Fibroblast of lung (primary cell): ENCODE results near the gene CFAP45. TPM values are rescaled to one million over a fixed set of nuclear protein-coding genes. Genes with fewer than 3 reads are reported as not detected.

Experiments used
- DNase-seq, 2 donors: peaks; one replicate each; pipeline versions ENCODE4 v3.0.0 to v3.0.0-alpha.2; 2010; ENCODE audit warnings: low read depth in 2 of 2
- H2AFZ ChIP-seq: 2 replicates; pipeline ENCODE4 v1.5.1; 2012; ENCODE audit warnings: low read length, control low read depth, inconsistent platforms
- H3K27ac ChIP-seq: 2 replicates; pipeline ENCODE4 v1.5.1; 2011; ENCODE audit warnings: low read length, control low read depth; ENCODE audit not compliant: insufficient read depth
- H3K27me3 ChIP-seq: 2 replicates; pipeline ENCODE4 v1.5.1; 2011; ENCODE audit warnings: mild to moderate bottlenecking, low read length; ENCODE audit not compliant: control insufficient read depth, insufficient read depth
- H3K36me3 ChIP-seq: 2 replicates; pipeline ENCODE4 v1.5.1; 2011; ENCODE audit warnings: low read length; ENCODE audit not compliant: control insufficient read depth, insufficient read depth
- H3K4me1 ChIP-seq: 2 replicates; pipeline ENCODE4 v1.5.1; 2011; ENCODE audit warnings: low read length; ENCODE audit not compliant: control insufficient read depth, insufficient read depth; ENCODE audit errors: extremely low read depth
- H3K4me2 ChIP-seq: 2 replicates; pipeline ENCODE4 v1.5.1; 2011; ENCODE audit warnings: low read length, control low read depth; ENCODE audit not compliant: insufficient read depth; ENCODE audit errors: extremely low read depth
- H3K4me3 ChIP-seq, 4 experiments: fragments of 200-600 bp in 1 of 4; sonication (generic) in 1 of 4; replicated peaks in 1 of 4; 2 replicates each; pipeline ENCODE4 v1.5.1; 2011 to 2016; ENCODE audit warnings: low read length in 4 of 4, low read depth in 3 of 4, mild to moderate bottlenecking in 3 of 4, control low read depth in 2 of 4, inconsistent platforms in 1 of 4, mixed read lengths in 1 of 4; ENCODE audit not compliant: insufficient read depth in 1 of 4; ENCODE audit errors: control extremely low read depth in 1 of 4
- H3K79me2 ChIP-seq: 2 replicates; pipeline ENCODE4 v1.5.1; 2012; ENCODE audit warnings: mild to moderate bottlenecking, low read length, inconsistent platforms; ENCODE audit not compliant: control insufficient read depth, insufficient read depth
- H3K9ac ChIP-seq: 2 replicates; pipeline ENCODE4 v1.5.1; 2011; ENCODE audit warnings: mild to moderate bottlenecking, low read length, control low read depth; ENCODE audit not compliant: insufficient read depth
- H3K9me3 ChIP-seq: 2 replicates; pipeline ENCODE4 v1.5.1; 2012; ENCODE audit warnings: low read depth, low read length; ENCODE audit not compliant: control insufficient read depth, insufficient read depth
- H4K20me1 ChIP-seq: 2 replicates; pipeline ENCODE4 v1.5.1; 2011; ENCODE audit warnings: low read length; ENCODE audit not compliant: control insufficient read depth, insufficient read depth; ENCODE audit errors: extremely low read depth
- CTCF ChIP-seq, 2 donors: IDR thresholded peaks in 1 of 2; conservative IDR thresholded peaks in 1 of 2; 1 replicate in 1 of 2; 2 replicates in 1 of 2; pipeline ENCODE4 v1.5.1; 2011 to 2012; ENCODE audit warnings: low read length in 2 of 2, control low read depth in 1 of 2, inconsistent platforms in 1 of 2, low read depth in 1 of 2, mild to moderate bottlenecking in 1 of 2
- EZH2 ChIP-seq: IDR thresholded peaks from 2 replicates; pipeline ENCODE4 v1.5.1; 2012; ENCODE audit warnings: low read length, control low read depth, mild to moderate bottlenecking; ENCODE audit errors: missing control alignments
- polyA plus RNA-seq, 2 donors: library from polyadenylated mRNA; depleted of rRNA in 1 of 2; stranded (reverse) in 1 of 2; unstranded in 1 of 2; fragments of >200 nt; gene quantifications; 2 replicates each; pipeline ENCODE4 v1.2.1, GENCODE V29; 2011 to 2012; ENCODE audit warnings: missing spikeins in 1 of 2
- total RNA-seq: library from RNA; depleted of rRNA; stranded (reverse); fragments of >200 nt; gene quantifications from 2 replicates; pipeline ENCODE4 v1.2.1, GENCODE V29; 2014

Gene CFAP45
- total and polyA plus RNA-seq, 2 donors (not counting 1 experiment from before 2014, with no cell fraction given), result 1.2 to 1.5 TPM

- Histone ChIP-seq H2AFZ (no peak overlapping the region), H3K36me3 (no peaks in the 10 kb centered on the region), H3K9me3 (no peaks in the 10 kb centered on the region), H3K4me3 (no peak overlapping the region), H3K27me3 (peaks cover 11% of the 10 kb centered on the region), H3K4me1 (no peaks in the 10 kb centered on the region), H3K9ac (no peak overlapping the region), H3K79me2 (no peaks in the 10 kb centered on the region), H3K4me2 (no peak overlapping the region), H4K20me1 (no peaks in the 10 kb centered on the region), H3K27ac (no peak overlapping the region)
- no peak for TF ChIP-seq EZH2
- no peak for TF ChIP-seq CTCF (conservative IDR thresholded peaks at IDR 0.05 in 1 of 2, IDR thresholded peaks at IDR 0.05 in 1 of 2; ENCODE audit: low read depth in 1 of 2, low read length in 2 of 2)
- no peak for DNase-seq
Observed at GRCh38 chr1:159931101-159931794, 31.3 kb upstream of the CFAP45 start.

- Histone ChIP-seq H3K4me2 (no peak overlapping the region), H2AFZ (no peak overlapping the region), H3K9ac (no peak overlapping the region), H3K27ac (no peak overlapping the region), H3K4me3 (no peak overlapping the region), H3K4me1 (peaks cover 3% of the 10 kb centered on the region), H3K9me3 (no peaks in the 10 kb centered on the region), H3K79me2 (no peaks in the 10 kb centered on the region), H3K36me3 (no peaks in the 10 kb centered on the region), H4K20me1 (no peaks in the 10 kb centered on the region), H3K27me3 (peaks cover 6% of the 10 kb centered on the region)
- no peak for TF ChIP-seq CTCF (conservative IDR thresholded peaks at IDR 0.05 in 1 of 2, IDR thresholded peaks at IDR 0.05 in 1 of 2; ENCODE audit: low read depth in 1 of 2, low read length in 2 of 2)
- TF ChIP-seq EZH2, result no peak
- no peak for DNase-seq
Observed at GRCh38 chr1:159930634-159931033, 30.7 kb upstream of the CFAP45 start.

- Histone ChIP-seq H4K20me1 (no peaks in the 10 kb centered on the region), H3K4me2 (no peak overlapping the region), H3K36me3 (no peaks in the 10 kb centered on the region), H2AFZ (no peak overlapping the region), H3K27me3 (peaks cover 3% of the 10 kb centered on the region), H3K4me1 (peaks cover 4% of the 10 kb centered on the region), H3K4me3 (no peak overlapping the region), H3K27ac (no peak overlapping the region), H3K79me2 (peaks cover under 1% of the 10 kb centered on the region), H3K9ac (no peak overlapping the region), H3K9me3 (no peaks in the 10 kb centered on the region)
- TF ChIP-seq EZH2, result no peak
- no peak for TF ChIP-seq CTCF (conservative IDR thresholded peaks at IDR 0.05 in 1 of 2, IDR thresholded peaks at IDR 0.05 in 1 of 2; ENCODE audit: low read depth in 1 of 2, low read length in 2 of 2)
- no peak for DNase-seq
Observed at GRCh38 chr1:159930216-159930615, 30.3 kb upstream of the CFAP45 start.
